HUES48 (cell line): Measurements from ENCODE around the gene MYO3B.

Source experiments
- H3K27ac ChIP-seq: one replicate; pipeline ENCODE4 v1.7.0; 2013; ENCODE audit warnings: low read depth, low read length, inconsistent platforms
- H3K27me3 ChIP-seq: 2 replicates; pipeline ENCODE4 v1.6.1; 2013; ENCODE audit warnings: mild to moderate bottlenecking, low read length; ENCODE audit not compliant: control insufficient read depth, insufficient read depth
- H3K36me3 ChIP-seq: 2 replicates; pipeline ENCODE4 v1.6.1; 2013; ENCODE audit warnings: low read length; ENCODE audit not compliant: control insufficient read depth, insufficient read depth
- H3K4me1 ChIP-seq: 2 replicates; pipeline ENCODE4 v1.6.1; 2013; ENCODE audit warnings: mild to moderate bottlenecking, low read length; ENCODE audit not compliant: control insufficient read depth, insufficient read depth
- H3K4me3 ChIP-seq: 2 replicates; pipeline ENCODE4 v1.5.1; 2013; ENCODE audit warnings: mild to moderate bottlenecking, low read depth, low read length
- H3K9ac ChIP-seq: 2 replicates; pipeline ENCODE4 v1.6.1; 2013; ENCODE audit warnings: mild to moderate bottlenecking, low read depth, low read length, moderate library complexity
- H3K9me3 ChIP-seq: 2 replicates; pipeline ENCODE4 v1.6.1; 2013; ENCODE audit warnings: low read length; ENCODE audit not compliant: control insufficient read depth, insufficient read depth

MYO3B gene, protein sequence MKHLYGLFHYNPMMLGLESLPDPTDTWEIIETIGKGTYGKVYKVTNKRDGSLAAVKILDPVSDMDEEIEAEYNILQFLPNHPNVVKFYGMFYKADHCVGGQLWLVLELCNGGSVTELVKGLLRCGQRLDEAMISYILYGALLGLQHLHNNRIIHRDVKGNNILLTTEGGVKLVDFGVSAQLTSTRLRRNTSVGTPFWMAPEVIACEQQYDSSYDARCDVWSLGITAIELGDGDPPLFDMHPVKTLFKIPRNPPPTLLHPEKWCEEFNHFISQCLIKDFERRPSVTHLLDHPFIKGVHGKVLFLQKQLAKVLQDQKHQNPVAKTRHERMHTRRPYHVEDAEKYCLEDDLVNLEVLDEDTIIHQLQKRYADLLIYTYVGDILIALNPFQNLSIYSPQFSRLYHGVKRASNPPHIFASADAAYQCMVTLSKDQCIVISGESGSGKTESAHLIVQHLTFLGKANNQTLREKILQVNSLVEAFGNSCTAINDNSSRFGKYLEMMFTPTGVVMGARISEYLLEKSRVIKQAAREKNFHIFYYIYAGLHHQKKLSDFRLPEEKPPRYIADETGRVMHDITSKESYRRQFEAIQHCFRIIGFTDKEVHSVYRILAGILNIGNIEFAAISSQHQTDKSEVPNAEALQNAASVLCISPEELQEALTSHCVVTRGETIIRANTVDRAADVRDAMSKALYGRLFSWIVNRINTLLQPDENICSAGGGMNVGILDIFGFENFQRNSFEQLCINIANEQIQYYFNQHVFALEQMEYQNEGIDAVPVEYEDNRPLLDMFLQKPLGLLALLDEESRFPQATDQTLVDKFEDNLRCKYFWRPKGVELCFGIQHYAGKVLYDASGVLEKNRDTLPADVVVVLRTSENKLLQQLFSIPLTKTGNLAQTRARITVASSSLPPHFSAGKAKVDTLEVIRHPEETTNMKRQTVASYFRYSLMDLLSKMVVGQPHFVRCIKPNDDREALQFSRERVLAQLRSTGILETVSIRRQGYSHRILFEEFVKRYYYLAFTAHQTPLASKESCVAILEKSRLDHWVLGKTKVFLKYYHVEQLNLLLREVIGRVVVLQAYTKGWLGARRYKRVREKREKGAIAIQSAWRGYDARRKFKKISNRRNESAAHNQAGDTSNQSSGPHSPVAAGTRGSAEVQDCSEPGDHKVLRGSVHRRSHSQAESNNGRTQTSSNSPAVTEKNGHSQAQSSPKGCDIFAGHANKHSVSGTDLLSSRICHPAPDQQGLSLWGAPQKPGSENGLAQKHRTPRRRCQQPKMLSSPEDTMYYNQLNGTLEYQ (N-terminal part only)

DNA sequence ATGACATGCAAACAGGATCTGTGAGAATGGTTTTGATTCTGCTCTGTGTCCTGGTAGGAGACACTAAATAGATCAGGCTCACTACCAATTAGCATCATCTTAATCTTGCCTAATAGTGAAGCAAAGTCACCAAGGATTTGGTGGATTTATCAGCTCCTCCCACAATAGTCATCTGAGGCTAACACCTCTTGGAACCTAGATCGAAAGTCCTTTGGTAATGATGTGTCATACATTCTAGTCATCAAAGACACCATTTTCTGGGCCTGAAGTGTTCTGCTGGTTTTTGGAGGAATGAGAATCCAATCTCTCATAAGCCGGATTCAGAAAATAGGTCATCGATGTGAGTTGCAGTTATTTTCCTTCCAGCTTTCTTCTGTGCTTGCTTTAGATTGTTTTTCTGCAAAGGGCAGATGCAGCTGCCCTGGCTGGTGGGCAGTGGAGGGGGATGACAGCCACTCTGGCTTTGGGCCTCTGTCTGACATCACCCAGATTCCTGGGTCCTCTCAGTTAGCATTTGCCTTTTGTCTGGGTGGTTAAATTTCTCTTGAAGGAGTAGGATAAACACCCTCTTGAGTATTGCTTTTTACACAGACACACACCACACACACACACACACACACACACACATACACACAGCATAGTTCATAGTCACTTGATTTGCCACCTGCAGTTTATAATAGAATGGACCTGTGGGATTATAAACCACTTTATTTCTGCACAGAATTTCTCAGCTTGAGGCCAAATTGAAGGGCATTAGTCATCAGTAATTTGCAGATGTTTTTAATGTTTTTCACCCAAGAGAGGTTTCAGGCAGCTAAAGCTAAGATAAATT lies at the start of gene MYO3B:
Gene MYO3B (plus strand): TSS at position 198 of the 832 bp plus-strand sequence. CDS start 141 bp downstream, at position 339.
- Histone ChIP-seq H3K27me3 (no peaks in the 10 kb centered on the region), H3K9ac (no peak within 1 kb of the TSS), H3K4me1 (peaks cover 15% of the 10 kb centered on the region), H3K4me3 (no peak within 1 kb of the TSS), H3K36me3 (no peaks in the 10 kb centered on the region), H3K9me3 (no peaks in the 10 kb centered on the region), H3K27ac (no peak within 1 kb of the TSS)

GRCh38 chr2:170139276-170139967 lies 38.5 kb upstream of the MYO3B start:
- no peak overlapping the region for H3K27ac ChIP-seq
- no peaks in the 10 kb centered on the region for H3K4me1 ChIP-seq
- H3K4me3 ChIP-seq: no peak overlapping the region
- no peaks in the 10 kb centered on the region for H3K27me3 ChIP-seq
- no peak overlapping the region for H3K9ac ChIP-seq
- no peaks in the 10 kb centered on the region; the same call in 1 of the 2 replicates for H3K9me3 ChIP-seq
- H3K36me3 ChIP-seq: no peaks in the 10 kb centered on the region

- no peaks in the 10 kb centered on the region for H3K36me3 ChIP-seq
- peaks cover 2% of the 10 kb centered on the region; the same call in 1 of the 2 replicates for H3K4me1 ChIP-seq
- no peaks in the 10 kb centered on the region; the same call in 1 of the 2 replicates for H3K9me3 ChIP-seq
- H3K4me3 ChIP-seq: no peak overlapping the region
- no peak overlapping the region for H3K9ac ChIP-seq
- no peaks in the 10 kb centered on the region for H3K27me3 ChIP-seq
- H3K27ac ChIP-seq: no peak overlapping the region
Measured at GRCh38 chr2:170140561-170140960, 37.4 kb upstream of the MYO3B start.

GRCh38 chr2:170141865-170142264 lies 36.1 kb upstream of the MYO3B start:
- Histone ChIP-seq H3K9ac (no peak overlapping the region), H3K9me3 (no peaks in the 10 kb centered on the region), H3K4me1 (peaks cover 4% of the 10 kb centered on the region; the same call in 1 of the 2 replicates), H3K36me3 (no peaks in the 10 kb centered on the region), H3K27ac (no peak overlapping the region), H3K27me3 (no peaks in the 10 kb centered on the region), H3K4me3 (no peak overlapping the region)

- H3K36me3 ChIP-seq: no peaks in the 10 kb centered on the region
- no peak overlapping the region for H3K9ac ChIP-seq
- peaks cover 4% of the 10 kb centered on the region; the same call in 1 of the 2 replicates for H3K4me1 ChIP-seq
- H3K9me3 ChIP-seq: no peaks in the 10 kb centered on the region; the same call in 1 of the 2 replicates
- no peak overlapping the region for H3K4me3 ChIP-seq
- H3K27me3 ChIP-seq: no peaks in the 10 kb centered on the region
- H3K27ac ChIP-seq: no peak overlapping the region
Measured at GRCh38 chr2:170142502-170142901, 35.4 kb upstream of the MYO3B start.

DNA sequence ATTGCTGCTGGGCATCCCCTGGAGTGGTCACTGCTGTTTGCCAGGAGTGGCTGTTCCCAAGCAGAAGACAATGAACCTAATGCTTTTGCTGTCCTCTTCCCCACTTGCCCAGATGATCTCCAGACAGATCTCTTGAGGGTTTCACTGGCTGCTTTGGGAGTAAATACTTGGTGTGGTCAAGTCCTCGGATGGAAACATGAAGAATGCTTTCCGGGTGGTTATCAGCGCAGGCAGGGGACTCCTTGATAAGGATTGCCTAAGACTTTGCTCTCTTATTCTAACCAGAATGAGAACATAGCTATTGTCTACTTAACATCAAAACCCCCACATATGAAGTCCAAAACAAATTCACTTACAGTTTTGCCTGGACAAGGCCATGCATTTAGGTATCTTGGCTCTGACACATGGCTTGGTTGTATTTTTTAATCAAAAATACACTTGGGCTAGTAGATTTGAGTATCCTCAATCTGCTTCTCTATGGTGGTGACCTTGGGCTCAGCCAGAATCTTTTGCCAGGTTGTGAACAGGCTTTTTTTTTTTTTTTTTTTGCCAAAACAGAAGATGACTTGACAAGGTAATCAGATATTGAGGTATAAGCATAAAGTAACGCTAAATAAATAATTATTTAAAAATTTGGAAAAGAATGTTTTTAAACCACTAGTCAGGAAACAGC lies 34.8 kb upstream of the MYO3B start:
- Histone ChIP-seq H3K36me3 (no peaks in the 10 kb centered on the region), H3K4me1 (peaks cover 4% of the 10 kb centered on the region; the same call in 1 of the 2 replicates), H3K9me3 (peaks cover 3% of the 10 kb centered on the region), H3K27me3 (no peaks in the 10 kb centered on the region), H3K4me3 (no peak overlapping the region), H3K27ac (no peak overlapping the region), H3K9ac (no peak overlapping the region)

DNA sequence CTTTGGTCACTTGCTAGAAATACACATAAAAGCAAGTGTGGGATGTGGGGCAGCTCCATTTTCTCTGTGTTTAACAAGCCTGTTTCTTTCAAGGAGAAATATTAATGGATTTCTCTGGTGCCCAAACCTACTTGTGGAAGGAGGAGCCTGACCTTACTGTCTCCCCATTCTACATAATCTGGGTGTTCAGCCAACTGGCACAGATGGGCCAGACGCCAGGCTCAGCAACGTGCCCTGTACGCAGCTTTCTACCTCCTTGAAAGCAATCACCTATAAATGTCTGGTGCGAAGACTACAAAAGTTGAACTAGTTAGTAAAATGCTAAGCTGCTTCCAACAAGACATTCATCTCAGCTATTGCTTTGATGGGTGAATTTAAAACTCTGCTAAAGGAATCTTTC lies 33.2 kb upstream of the MYO3B start:
- no peaks in the 10 kb centered on the region for H3K36me3 ChIP-seq
- H3K4me1 ChIP-seq: peaks cover 4% of the 10 kb centered on the region; the same call in 1 of the 2 replicates
- no peaks in the 10 kb centered on the region for H3K27me3 ChIP-seq
- H3K9ac ChIP-seq: no peak overlapping the region
- H3K4me3 ChIP-seq: no peak overlapping the region
- H3K27ac ChIP-seq: no peak overlapping the region
- peaks cover 6% of the 10 kb centered on the region for H3K9me3 ChIP-seq

- peaks cover 6% of the 10 kb centered on the region for H3K9me3 ChIP-seq
- H3K27ac ChIP-seq: no peak overlapping the region
- no peaks in the 10 kb centered on the region for H3K36me3 ChIP-seq
- peaks cover 4% of the 10 kb centered on the region; the same call in 1 of the 2 replicates for H3K4me1 ChIP-seq
- H3K4me3 ChIP-seq: no peak overlapping the region
- H3K9ac ChIP-seq: no peak overlapping the region
- no peaks in the 10 kb centered on the region for H3K27me3 ChIP-seq
Measured at GRCh38 chr2:170145191-170145590, 32.8 kb upstream of the MYO3B start.

DNA sequence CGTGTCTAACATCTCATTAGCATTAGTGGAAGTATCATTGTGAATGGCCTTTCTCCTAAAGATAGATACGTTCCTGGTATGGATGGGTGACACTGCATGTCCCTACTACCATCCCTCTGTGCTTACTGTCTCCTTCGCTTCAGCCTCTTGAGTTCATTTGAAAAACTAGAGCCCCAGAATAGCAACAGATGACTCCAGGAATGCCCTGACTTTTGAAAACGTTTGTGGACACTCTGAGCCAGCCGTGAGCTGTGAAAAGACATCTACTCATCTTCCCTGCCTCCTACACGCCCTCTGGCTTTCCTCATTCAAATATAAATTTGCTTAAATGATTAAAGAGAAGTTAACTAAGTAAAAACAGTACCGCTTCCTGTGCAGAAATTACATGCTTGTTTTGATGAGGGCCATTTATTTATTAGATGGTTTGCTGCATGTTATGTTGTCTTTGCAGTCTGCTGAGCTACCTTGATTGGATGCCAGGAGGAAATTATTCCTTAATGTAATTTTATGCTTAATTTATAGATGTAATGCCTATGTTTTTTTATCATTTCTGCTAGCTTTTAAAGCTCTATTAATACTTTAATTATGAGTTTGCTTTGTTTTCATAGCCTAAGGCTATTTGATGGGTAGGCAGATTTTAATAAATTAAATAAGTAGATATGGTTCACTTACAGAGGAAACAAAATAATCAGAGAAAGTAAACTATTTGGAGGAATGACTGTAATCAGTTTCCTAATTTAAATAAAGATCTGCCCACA lies 32.1 kb upstream of the MYO3B start:
- peaks cover 6% of the 10 kb centered on the region for H3K9me3 ChIP-seq
- H3K27me3 ChIP-seq: no peaks in the 10 kb centered on the region
- H3K4me3 ChIP-seq: no peak overlapping the region
- no peak overlapping the region for H3K9ac ChIP-seq
- H3K4me1 ChIP-seq: peaks cover 4% of the 10 kb centered on the region; the same call in 1 of the 2 replicates
- H3K36me3 ChIP-seq: no peaks in the 10 kb centered on the region
- H3K27ac ChIP-seq: no peak overlapping the region
